CD4-positive, CD25-positive, alpha-beta regulatory T cell (primary cell): ENCODE measurements around the gene GRK4. TPM values are rescaled to one million over a fixed set of nuclear protein-coding genes. Genes with fewer than 3 reads are reported as not detected.

Experiments used
- ATAC-seq, 2 donors: fragments of 150-1000 bp; cut with Tn5 transposase; one replicate each; pipeline ENCODE4 v1.10.0; 2021; ENCODE audit warnings: low read depth in 2 of 2, moderate number of reproducible peaks in 2 of 2, moderate library complexity in 1 of 2
- DNase-seq, 3 donors: peaks; one replicate each; pipeline versions ENCODE4 v3.0.0 to v3.0.0-alpha.2; 2012 to 2022; ENCODE audit warnings: mixed read lengths in 1 of 3
- H3K27ac ChIP-seq: one replicate; pipeline ENCODE4 v1.7.0; 2013; ENCODE audit warnings: mild to moderate bottlenecking, low read length; ENCODE audit not compliant: insufficient read depth, poor library complexity, severe bottlenecking
- H3K27me3 ChIP-seq: one replicate; pipeline ENCODE4 v1.7.0; 2013; ENCODE audit warnings: low read length; ENCODE audit not compliant: control insufficient read depth, insufficient read depth
- H3K36me3 ChIP-seq: one replicate; pipeline ENCODE4 v1.7.0; 2013; ENCODE audit warnings: mild to moderate bottlenecking, low read length, moderate library complexity; ENCODE audit not compliant: control insufficient read depth, insufficient read depth
- H3K4me1 ChIP-seq: 2 replicates; pipeline ENCODE4 v1.7.0; 2013; ENCODE audit warnings: mild to moderate bottlenecking, low read length; ENCODE audit not compliant: insufficient read depth, control insufficient read depth, poor library complexity, severe bottlenecking
- H3K4me3 ChIP-seq: one replicate; pipeline ENCODE4 v1.7.0; 2013; ENCODE audit warnings: low read depth, mild to moderate bottlenecking, low read length, moderate library complexity
- H3K9me3 ChIP-seq, 2 experiments: 1 replicate in 1 of 2; 2 replicates in 1 of 2; pipeline ENCODE4 v1.7.0; 2013; ENCODE audit warnings: low read length in 2 of 2, mild to moderate bottlenecking in 1 of 2, moderate library complexity in 1 of 2; ENCODE audit not compliant: control insufficient read depth in 2 of 2
- H3K27ac Mint-ChIP-seq, 3 donors: one replicate each; pipeline ENCODE4 v1.8.0; 2020 to 2022; ENCODE audit warnings: mild to moderate bottlenecking in 3 of 3, mixed read lengths in 3 of 3, moderate library complexity in 2 of 3
- H3K27me3 Mint-ChIP-seq: one replicate; pipeline ENCODE4 v1.8.0; 2022; ENCODE audit warnings: mild to moderate bottlenecking, mixed read lengths
- H3K36me3 Mint-ChIP-seq: one replicate; pipeline ENCODE4 v1.8.0; 2020; ENCODE audit warnings: mixed read lengths
- H3K4me1 Mint-ChIP-seq, 4 donors: one replicate each; pipeline ENCODE4 v1.8.0; 2020 to 2022; ENCODE audit warnings: mixed read lengths in 4 of 4, mild to moderate bottlenecking in 1 of 4
- H3K4me3 Mint-ChIP-seq, 4 donors: one replicate each; pipeline ENCODE4 v1.8.0; 2020 to 2022; ENCODE audit warnings: mild to moderate bottlenecking in 4 of 4, mixed read lengths in 4 of 4, moderate library complexity in 3 of 4
- H3K9me3 Mint-ChIP-seq, 7 donors: one replicate each; pipeline ENCODE4 v1.8.0; 2020 to 2022; ENCODE audit warnings: mixed read lengths in 7 of 7, mild to moderate bottlenecking in 3 of 7, moderate library complexity in 2 of 7
- polyA plus RNA-seq, 4 donors: library from polyadenylated mRNA; unstranded; fragments of 300-500 nt; fragmentation: Illumina TruSeq; gene quantifications; one replicate each; pipeline ENCODE4 v1.2.3, GENCODE V29; 2021
- total RNA-seq: library from RNA; stranded (reverse); gene quantifications from one replicate; pipeline ENCODE4 v1.2.3, GENCODE V29; 2022

Gene GRK4
- total and polyA plus RNA-seq, 5 donors from 2014 or later, result 0.64 to 2.8 (median 1.2) TPM

DNA sequence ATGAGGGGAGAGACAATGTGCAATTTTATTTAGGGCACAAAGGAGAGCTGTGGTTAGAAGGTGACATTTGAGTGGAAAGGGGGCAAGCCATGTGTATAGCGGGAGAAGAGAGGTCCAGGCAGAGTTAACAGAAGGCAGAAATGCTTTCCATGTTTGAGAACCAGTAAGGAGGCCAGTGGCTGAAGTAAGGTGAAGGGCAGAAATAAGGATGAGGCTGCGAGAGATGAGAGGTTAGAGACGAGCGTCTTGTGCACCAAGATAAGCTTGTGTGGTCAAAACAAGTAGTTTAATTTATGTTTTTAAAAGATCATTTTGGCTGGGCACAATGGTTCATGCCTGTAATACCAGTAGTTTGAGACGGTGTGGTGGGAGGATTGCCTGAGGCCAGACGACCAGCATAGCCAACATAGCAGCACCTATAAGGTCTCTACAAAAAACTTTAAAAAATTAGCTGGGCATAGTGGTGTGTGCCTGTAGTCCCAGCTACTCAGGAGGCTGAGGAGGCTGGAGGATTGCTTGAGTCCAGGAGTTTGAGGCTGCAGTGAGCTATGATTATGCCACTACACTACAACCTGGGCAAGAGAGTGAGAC is 119.6 kb downstream of the GRK4 start:
- H3K4me1 Mint-ChIP-seq, result peaks cover 20 to 52% (median 45%) of the 10 kb centered on the region in 4 donors
- Histone ChIP-seq H3K36me3 (peaks cover 9% of the 10 kb centered on the region), H3K4me3 (no peak overlapping the region), H3K27me3 (no peaks in the 10 kb centered on the region), H3K27ac (no peak overlapping the region), H3K4me1 (peaks cover 11% of the 10 kb centered on the region), H3K9me3 (no peaks in the 10 kb centered on the region)
- H3K36me3 Mint-ChIP-seq, result peaks cover 11% of the 10 kb centered on the region
- ATAC-seq (no peak), DNase-seq (no peak)
- H3K4me3 Mint-ChIP-seq, result peak overlapping the region in 1 of 4 donors; percentile 50
- no peaks in the 10 kb centered on the region for H3K27me3 Mint-ChIP-seq
- no peaks in the 10 kb centered on the region for H3K9me3 Mint-ChIP-seq
- H3K27ac Mint-ChIP-seq, result peak overlapping the region in 1 of 3 donors; percentile 21

GRCh38 chr4:3083732-3084131 is 120.4 kb downstream of the GRK4 start:
- H3K27me3 Mint-ChIP-seq, result no peaks in the 10 kb centered on the region
- Histone ChIP-seq H3K4me3 (no peak overlapping the region), H3K9me3 (no peaks in the 10 kb centered on the region), H3K27me3 (no peaks in the 10 kb centered on the region), H3K36me3 (peaks cover 9% of the 10 kb centered on the region), H3K27ac (no peak overlapping the region), H3K4me1 (peaks cover 11% of the 10 kb centered on the region)
- peaks cover 18 to 50% (median 46%) of the 10 kb centered on the region in 4 donors for H3K4me1 Mint-ChIP-seq
- ATAC-seq (no peak), DNase-seq (no peak)
- H3K9me3 Mint-ChIP-seq, result no peaks in the 10 kb centered on the region
- no peak overlapping the region for H3K4me3 Mint-ChIP-seq
- H3K36me3 Mint-ChIP-seq, result peaks cover 14% of the 10 kb centered on the region
- peak overlapping the region; percentile 21 to 77 (median 28) for H3K27ac Mint-ChIP-seq

GRCh38 chr4:3085948-3086670 is 122.7 kb downstream of the GRK4 start:
- Histone ChIP-seq H3K27ac (no peak overlapping the region), H3K27me3 (no peaks in the 10 kb centered on the region), H3K9me3 (no peaks in the 10 kb centered on the region), H3K36me3 (peaks cover 21% of the 10 kb centered on the region), H3K4me1 (peaks cover 11% of the 10 kb centered on the region), H3K4me3 (no peak overlapping the region)
- Mint-ChIP-seq H3K36me3 (peaks cover 19% of the 10 kb centered on the region), H3K4me3 (no peak overlapping the region), H3K27ac (peak overlapping the region in 1 of 3 donors; percentile 43), H3K4me1 (peaks cover 18 to 45% (median 32%) of the 10 kb centered on the region in 4 donors), H3K27me3 (no peaks in the 10 kb centered on the region), H3K9me3 (no peaks in the 10 kb centered on the region)
- ATAC-seq (no peak), DNase-seq (no peak)

GRCh38 chr4:3087115-3087797 is 123.9 kb downstream of the GRK4 start:
- Mint-ChIP-seq H3K27ac (no peak overlapping the region), H3K36me3 (peaks cover 22% of the 10 kb centered on the region)
- peaks cover 21% of the 10 kb centered on the region for H3K36me3 ChIP-seq

More at GRCh38 chr4:3087115-3087797, 123.9 kb downstream of the GRK4 start:
- no peaks in the 10 kb centered on the region for H3K27me3 Mint-ChIP-seq
- no peaks in the 10 kb centered on the region for H3K9me3 ChIP-seq
- ATAC-seq, result no peak
- no peak overlapping the region for H3K27ac ChIP-seq
- peaks cover 21 to 44% (median 33%) of the 10 kb centered on the region in 4 donors for H3K4me1 Mint-ChIP-seq
- no peaks in the 10 kb centered on the region for H3K27me3 ChIP-seq
- DNase-seq, result no peak
- H3K4me3 ChIP-seq, result no peak overlapping the region
- peaks cover 9% of the 10 kb centered on the region for H3K4me1 ChIP-seq
- H3K4me3 Mint-ChIP-seq, result no peak overlapping the region
- no peaks in the 10 kb centered on the region for H3K9me3 Mint-ChIP-seq

Other genes with a start within 250 kb of the GRK4 start
- 87.7 TPM for gene TNIP2, start 207.2 kb upstream of the GRK4 start, total RNA-seq
- 10 to 100 TPM; 43.9 to 53.3 (median 50.9) TPM for gene TNIP2, start 207.2 kb upstream of the GRK4 start, polyA plus RNA-seq
- 61.7 TPM for gene SH3BP2, start 170.5 kb upstream of the GRK4 start, total RNA-seq
- gene SH3BP2, start 170.5 kb upstream of the GRK4 start, polyA plus RNA-seq, result 1 to 10 TPM; 7.6 to 8.6 (median 8.4) TPM
- gene ADD1, start 119.7 kb upstream of the GRK4 start, total RNA-seq, result 242 TPM
- gene ADD1, start 119.7 kb upstream of the GRK4 start, polyA plus RNA-seq, result 100 to 1,000 TPM; 142 to 151 (median 145) TPM
- 25.8 TPM for gene NOP14, start 165 bp upstream of the GRK4 start, total RNA-seq
- 10 to 100 TPM in 2 of 4 donors, 1 to 10 TPM in 2; 7.6 to 15.0 (median 9.7) TPM for gene NOP14, start 165 bp upstream of the GRK4 start, polyA plus RNA-seq
- not detected for gene HTT-AS, start 111.0 kb downstream of the GRK4 start, total RNA-seq
- not detected for gene HTT-AS, start 111.0 kb downstream of the GRK4 start, polyA plus RNA-seq
- gene HTT, start 111.1 kb downstream of the GRK4 start, total RNA-seq, result 101 TPM
- gene HTT, start 111.1 kb downstream of the GRK4 start, polyA plus RNA-seq, result 10 to 100 TPM in 1 of 4 donors, 1 to 10 TPM in 3; 4.8 to 16.0 (median 6.0) TPM